Retinal pigment epithelial cell (primary cell): ENCODE measurements around the gene TYMP.
A peak's percentile ranks its signal among the peaks of the same experiment; 100 is the strongest.

Experiments
- DNase-seq: peaks from one replicate; pipeline ENCODE4 v3.0.0-alpha.2; 2010; ENCODE audit warnings: low read depth
- H3K4me3 ChIP-seq: 2 replicates; pipeline ENCODE4 v1.5.1; 2011; ENCODE audit warnings: mild to moderate bottlenecking, low read length, control low read depth, moderate library complexity
- TF ChIP-seq, protein P1 (sequence below): conservative IDR thresholded peaks from 2 replicates; pipeline ENCODE4 v1.5.1; 2011; ENCODE audit warnings: low read depth, low read length, control low read depth, inconsistent platforms

Gene TYMP

DNA sequence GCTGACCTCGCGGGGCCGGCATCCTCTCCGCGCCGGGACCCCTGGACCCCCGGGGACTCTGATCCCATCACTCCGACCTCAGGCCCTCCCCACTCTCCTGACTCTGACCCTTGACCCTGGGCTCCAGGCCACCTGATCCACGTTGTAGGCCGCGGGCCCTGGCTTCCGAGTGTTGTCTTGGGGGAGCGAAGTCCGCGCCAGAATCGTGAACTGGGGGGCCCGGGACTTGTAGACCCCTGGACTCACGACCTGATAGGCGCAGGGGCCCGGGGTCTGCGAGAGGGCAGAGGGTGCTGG lies 716 bp upstream of the TYMP start:
- TF ChIP-seq, protein P1, sequence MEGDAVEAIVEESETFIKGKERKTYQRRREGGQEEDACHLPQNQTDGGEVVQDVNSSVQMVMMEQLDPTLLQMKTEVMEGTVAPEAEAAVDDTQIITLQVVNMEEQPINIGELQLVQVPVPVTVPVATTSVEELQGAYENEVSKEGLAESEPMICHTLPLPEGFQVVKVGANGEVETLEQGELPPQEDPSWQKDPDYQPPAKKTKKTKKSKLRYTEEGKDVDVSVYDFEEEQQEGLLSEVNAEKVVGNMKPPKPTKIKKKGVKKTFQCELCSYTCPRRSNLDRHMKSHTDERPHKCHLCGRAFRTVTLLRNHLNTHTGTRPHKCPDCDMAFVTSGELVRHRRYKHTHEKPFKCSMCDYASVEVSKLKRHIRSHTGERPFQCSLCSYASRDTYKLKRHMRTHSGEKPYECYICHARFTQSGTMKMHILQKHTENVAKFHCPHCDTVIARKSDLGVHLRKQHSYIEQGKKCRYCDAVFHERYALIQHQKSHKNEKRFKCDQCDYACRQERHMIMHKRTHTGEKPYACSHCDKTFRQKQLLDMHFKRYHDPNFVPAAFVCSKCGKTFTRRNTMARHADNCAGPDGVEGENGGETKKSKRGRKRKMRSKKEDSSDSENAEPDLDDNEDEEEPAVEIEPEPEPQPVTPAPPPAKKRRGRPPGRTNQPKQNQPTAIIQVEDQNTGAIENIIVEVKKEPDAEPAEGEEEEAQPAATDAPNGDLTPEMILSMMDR: no peak
- peak overlapping the region; percentile 7 for H3K4me3 ChIP-seq
- no peak for DNase-seq

GRCh38 chr22:50529416-50529896 lies 356 bp downstream of the TYMP start:
- H3K4me3 ChIP-seq: no peak overlapping the region
- TF ChIP-seq, protein P1: no peak
- no peak for DNase-seq

- H3K4me3 ChIP-seq: no peak overlapping the region
- TF ChIP-seq, protein P1: no peak
- DNase-seq: no peak
Measured at GRCh38 chr22:50528682-50529415, 963 bp downstream of the TYMP start.

- TF ChIP-seq, protein P1: no peak
- no peak overlapping the region for H3K4me3 ChIP-seq
- no peak for DNase-seq
Measured at GRCh38 chr22:50527921-50528681, 1.7 kb downstream of the TYMP start.

DNA sequence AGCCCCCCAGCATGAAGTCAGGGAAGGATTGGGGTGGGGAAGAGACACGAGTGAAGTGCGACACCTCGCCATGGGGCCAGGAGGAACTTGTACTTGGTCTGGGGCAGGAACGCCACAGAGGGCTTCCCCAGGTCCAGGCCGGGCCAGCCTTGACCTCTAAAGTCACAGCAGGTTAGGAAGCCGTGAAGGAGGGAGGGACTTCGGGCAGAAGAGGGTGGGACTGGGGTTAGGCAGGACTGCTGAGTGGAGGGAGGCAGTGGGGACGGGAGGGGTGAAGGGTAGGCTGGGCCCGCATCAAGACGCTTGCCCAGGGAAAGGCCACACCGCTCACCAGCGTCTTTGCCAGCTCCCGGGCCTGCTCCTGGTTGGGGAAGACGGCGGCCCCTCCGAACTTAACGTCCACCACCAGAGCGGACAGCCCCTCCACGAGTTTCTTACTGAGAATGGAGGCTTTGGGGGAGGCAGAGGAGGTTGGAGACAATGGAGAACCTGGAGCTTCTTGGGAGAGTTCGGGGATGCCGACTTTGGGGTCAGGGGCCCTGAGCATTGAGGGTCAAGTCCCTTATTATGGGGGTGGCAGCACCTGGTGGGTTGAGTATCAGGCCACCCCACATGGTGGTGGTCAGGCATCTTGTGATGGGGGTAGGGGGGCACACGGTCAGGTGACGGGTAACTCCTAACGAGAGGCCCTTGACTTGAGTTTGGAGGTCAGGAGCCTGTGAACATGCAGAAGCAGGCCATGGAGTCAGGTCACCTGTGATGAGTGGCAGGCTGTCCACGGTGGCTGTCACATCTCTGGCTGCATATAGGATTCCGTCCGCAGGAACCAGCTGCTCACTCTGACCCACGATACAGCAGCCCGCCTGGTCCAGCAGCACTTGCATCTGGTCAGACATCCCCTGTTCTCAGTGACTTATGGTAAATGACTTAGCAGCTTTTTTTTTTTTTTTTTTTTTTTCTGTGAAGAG lies 2.7 kb downstream of the TYMP start:
- no peak for DNase-seq
- TF ChIP-seq, protein P1: no peak
- H3K4me3 ChIP-seq: peak overlapping the region; percentile 32

- TF ChIP-seq, protein P1: peak; percentile 37
- peak overlapping the region; percentile 63 for H3K4me3 ChIP-seq
- DNase-seq: no peak
Measured at GRCh38 chr22:50526108-50526833, 3.5 kb downstream of the TYMP start.
